Measurements from ENCODE around the gene U2SURP.
"Not testable (repeated sequence)": the region's sequence is repeated elsewhere in the genome, so short reads cannot be mapped to it uniquely, and the experiment has no call there.

The U2SURP gene

GRCh38 chr3:142976621-142977398 is 24.6 kb upstream of the U2SURP start:
- DNase-seq: peak; percentile 54

DNA sequence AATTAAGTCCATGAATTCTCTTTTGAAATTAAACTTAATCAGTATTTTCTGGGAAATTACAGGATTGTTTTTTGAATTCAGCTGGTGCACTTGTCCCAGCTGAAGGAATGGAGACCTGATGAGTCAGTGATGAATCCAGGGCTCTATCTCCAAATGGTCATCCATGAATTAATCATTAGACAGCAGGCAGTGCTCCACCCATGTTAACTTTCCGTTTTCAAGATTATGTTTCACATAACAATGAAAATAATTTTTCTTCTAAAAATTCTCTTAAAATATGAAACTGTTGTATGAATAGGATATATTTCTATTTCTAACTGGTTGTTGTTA is 24.0 kb upstream of the U2SURP start:
- DNase-seq: no peak

DNA sequence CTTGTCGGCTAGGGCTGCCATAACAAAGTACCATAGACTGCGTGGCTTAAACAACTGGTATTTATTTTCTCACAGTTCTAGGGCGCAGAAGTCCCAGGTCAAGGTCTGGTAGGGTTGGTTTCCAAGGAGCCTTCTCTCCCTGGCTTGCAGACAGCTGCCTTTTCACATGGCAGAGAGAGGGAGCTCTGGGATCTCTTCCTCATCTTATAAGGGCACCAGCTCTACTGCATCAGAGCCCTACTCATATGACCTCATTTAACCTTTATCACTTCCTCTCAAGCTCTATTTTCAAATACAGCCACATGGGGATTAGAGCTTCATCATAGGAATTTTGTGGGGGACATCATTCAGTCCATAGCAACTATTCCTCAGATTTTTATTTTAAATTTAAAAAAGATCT is 20.3 kb upstream of the U2SURP start:
- no peak for DNase-seq

- DNase-seq: no peak
Measured at GRCh38 chr3:142982038-142982773, 19.2 kb upstream of the U2SURP start.

GRCh38 chr3:142983318-142983717 is 18.1 kb upstream of the U2SURP start:
- no peak for DNase-seq

- DNase-seq: no peak
Measured at GRCh38 chr3:142984255-142984654, 17.1 kb upstream of the U2SURP start.

DNA sequence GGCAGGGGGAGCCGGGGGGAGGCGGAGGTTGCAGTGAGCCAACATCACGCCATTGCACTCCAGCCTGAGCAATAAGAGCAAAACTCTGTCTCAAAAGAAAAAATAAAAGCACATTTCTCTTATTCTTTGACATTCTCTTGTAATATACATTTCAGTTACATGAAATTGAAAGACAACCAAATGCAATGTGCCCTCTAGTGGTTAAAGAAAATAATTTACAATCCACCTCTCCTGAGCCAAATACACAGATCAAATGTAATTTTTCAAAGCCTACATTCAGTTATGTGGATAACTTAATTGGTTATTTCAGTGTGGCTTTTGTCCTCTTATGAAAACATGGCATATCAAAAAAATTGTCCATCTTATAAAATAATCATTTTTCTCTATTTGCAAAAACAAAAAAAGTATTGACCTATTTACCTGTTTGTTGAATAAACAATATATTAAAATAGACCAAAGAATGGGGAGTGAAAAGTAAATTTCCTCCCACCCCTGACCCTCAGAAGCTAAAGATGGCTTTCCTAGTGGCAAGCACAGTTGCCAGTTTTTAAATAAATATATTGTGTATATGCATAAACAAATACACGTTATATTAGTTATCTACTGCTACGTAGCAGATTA is 14.2 kb upstream of the U2SURP start:
- peak; percentile 47 for DNase-seq

- DNase-seq: no peak
Measured at GRCh38 chr3:142987707-142988106, 13.7 kb upstream of the U2SURP start.

- DNase-seq: not testable (repeated sequence)
Measured at GRCh38 chr3:142988221-142988620, 13.1 kb upstream of the U2SURP start.

- DNase-seq: not testable (repeated sequence)
Measured at GRCh38 chr3:142988826-142989225, 12.5 kb upstream of the U2SURP start.

DNA sequence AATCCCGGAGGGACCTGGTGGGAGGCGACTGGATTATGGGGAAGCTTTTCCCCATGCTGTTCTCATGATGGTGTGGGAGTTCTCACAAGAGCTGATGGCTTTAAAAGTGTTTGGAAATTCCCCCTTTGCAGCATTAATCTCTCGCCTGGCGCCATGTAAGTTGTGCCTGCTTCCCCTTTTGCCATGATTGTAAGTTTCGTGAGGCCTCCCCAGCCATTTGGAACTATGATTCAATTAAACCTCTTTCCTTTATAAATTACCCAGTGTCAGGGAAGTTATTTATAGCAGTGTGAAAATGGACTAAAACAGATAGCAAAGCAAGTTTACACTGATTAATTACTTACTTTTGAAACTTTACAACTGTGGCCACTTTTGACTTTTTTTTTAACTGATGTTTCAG is 10.6 kb upstream of the U2SURP start:
- no peak for DNase-seq

- no peak for DNase-seq
Measured at GRCh38 chr3:142992323-142992722, 9.0 kb upstream of the U2SURP start.

- peak; percentile 50 for DNase-seq
Measured at GRCh38 chr3:142993958-142994442, 7.4 kb upstream of the U2SURP start.

- no peak for DNase-seq
Measured at GRCh38 chr3:142997330-142997729, 4.0 kb upstream of the U2SURP start.

GRCh38 chr3:142998439-142998838 is 2.9 kb upstream of the U2SURP start:
- no peak for DNase-seq

GRCh38 chr3:142999881-143000280 is 1.5 kb upstream of the U2SURP start:
- DNase-seq: no peak

- no peak for DNase-seq
Measured at GRCh38 chr3:143000528-143000927, 842 bp upstream of the U2SURP start.

GRCh38 chr3:143001034-143001368 is 369 bp upstream of the U2SURP start:
- no peak for DNase-seq

GRCh38 chr3:143002083-143002712 is 828 bp downstream of the U2SURP start:
- DNase-seq: no peak

- no peak for DNase-seq
Measured at GRCh38 chr3:143002727-143003126, 1.4 kb downstream of the U2SURP start.

GRCh38 chr3:143004823-143005222 is 3.5 kb downstream of the U2SURP start:
- DNase-seq: no peak

- DNase-seq: no peak
Measured at GRCh38 chr3:143010024-143010423, 8.7 kb downstream of the U2SURP start.

DNA sequence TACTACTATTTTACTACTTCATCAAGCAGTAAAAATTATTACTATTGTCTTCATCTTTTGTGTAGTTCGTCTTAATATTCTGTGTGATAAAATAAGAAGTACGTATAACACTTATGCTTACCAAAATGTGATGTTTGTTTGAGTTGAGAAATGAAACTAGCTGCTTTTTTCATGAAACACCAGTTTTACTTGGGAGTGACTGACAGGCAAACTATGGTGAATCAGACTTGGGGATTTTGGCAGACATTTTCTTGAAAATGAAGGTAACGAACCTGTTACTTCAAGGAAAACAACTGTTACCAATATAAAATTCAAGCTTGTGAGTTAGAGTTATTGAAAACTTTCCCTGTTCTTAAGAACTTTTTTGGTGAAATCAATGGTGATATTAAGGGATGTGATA is 10.3 kb downstream of the U2SURP start:
- no peak for DNase-seq

GRCh38 chr3:143014921-143015320 is 13.6 kb downstream of the U2SURP start:
- DNase-seq: no peak
